Upper lobe of left lung (tissue), 4 donors: Measurements from ENCODE around the gene GPC5.

Experiments used
- CTCF ChIP-seq, 6 experiments: fragments of 450-650 bp in 4 of 6; fragments of 200-600 bp in 2 of 6; sonication (generic) in 2 of 6; IDR thresholded peaks; one replicate each; pipeline ENCODE4 v1.5.1; 2016 to 2019; ENCODE audit warnings: antibody characterized with exemption in 6 of 6
- POLR2A ChIP-seq, 4 donors: fragments of 450-650 bp; IDR thresholded peaks; one replicate each; pipeline ENCODE4 v1.5.1; 2016 to 2017; ENCODE audit warnings: antibody characterized with exemption in 4 of 4, mild to moderate bottlenecking in 2 of 4
- POLR2AphosphoS5 ChIP-seq, 2 donors: sonication (generic); formaldehyde crosslinking; IDR thresholded peaks; one replicate each; pipeline ENCODE4 v1.5.1; 2017; ENCODE audit warnings: antibody characterized with exemption in 2 of 2

DNA sequence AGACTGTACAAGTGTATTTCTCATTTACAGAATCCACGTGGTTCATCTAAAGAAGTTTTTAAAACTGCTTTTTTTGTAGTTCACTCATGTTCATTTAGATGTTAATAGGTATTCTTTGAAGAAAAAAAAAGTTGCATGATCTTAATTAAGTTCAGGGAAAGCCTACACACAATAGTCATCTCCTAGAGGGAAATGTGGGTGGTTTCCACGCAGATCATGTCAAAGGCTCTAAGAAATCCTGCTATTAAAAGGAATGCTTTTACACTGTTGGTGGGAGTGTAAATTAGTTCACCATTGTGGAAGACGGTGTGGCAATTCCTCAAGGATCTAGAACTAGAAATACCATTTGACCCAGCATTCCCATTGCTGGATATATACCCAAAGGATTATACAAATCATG, 312.3 kb downstream of the GPC5 start:
- no peak for TF ChIP-seq CTCF (IDR thresholded peaks at IDR 0.05)
- TF ChIP-seq POLR2A (IDR thresholded peaks at IDR 0.05) = no peak
- no peak for TF ChIP-seq POLR2AphosphoS5 (IDR thresholded peaks at IDR 0.05)
